ENCODE measurements around the gene N4BP2L1.

DNA sequence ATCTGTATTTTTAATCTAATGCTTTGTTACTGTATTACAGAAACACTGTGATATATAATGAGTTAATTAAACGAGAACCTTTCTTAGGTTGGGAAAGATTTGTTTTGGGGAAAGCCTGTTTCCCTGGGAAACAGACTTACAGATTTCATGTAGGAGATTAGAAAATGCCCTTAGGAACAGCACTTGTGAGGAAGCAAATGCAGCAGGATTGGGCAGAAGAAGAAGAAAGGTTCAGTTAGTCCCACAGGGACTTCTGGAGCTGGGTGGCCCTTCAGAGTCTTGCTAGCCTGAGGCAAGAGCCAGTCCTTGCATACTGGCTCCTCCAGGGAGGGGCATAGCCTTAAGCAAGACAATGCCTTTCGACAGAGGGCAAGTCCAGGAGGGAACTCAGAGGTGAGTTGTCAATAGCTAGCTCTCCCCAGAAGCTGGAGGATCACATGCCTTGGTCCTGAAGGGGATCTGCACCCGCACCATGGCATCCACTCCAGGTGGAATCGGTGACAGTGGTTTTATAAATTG lies 36.8 kb downstream of the N4BP2L1 start:
- no peak for TF ChIP-seq RFX5 (IDR thresholded peaks at IDR 0.05; ENCODE audit: low read length)
- no peak for TF ChIP-seq SMC3 (IDR thresholded peaks at IDR 0.05; ENCODE audit: low read depth, low read length)
- no peak for TF ChIP-seq SIN3A (IDR thresholded peaks at IDR 0.05; ENCODE audit: borderline replicate concordance, low read depth, low read length)
- no peak for TF ChIP-seq GABPA (IDR thresholded peaks at IDR 0.05; ENCODE audit: low read depth)
- TF ChIP-seq, protein P1, sequence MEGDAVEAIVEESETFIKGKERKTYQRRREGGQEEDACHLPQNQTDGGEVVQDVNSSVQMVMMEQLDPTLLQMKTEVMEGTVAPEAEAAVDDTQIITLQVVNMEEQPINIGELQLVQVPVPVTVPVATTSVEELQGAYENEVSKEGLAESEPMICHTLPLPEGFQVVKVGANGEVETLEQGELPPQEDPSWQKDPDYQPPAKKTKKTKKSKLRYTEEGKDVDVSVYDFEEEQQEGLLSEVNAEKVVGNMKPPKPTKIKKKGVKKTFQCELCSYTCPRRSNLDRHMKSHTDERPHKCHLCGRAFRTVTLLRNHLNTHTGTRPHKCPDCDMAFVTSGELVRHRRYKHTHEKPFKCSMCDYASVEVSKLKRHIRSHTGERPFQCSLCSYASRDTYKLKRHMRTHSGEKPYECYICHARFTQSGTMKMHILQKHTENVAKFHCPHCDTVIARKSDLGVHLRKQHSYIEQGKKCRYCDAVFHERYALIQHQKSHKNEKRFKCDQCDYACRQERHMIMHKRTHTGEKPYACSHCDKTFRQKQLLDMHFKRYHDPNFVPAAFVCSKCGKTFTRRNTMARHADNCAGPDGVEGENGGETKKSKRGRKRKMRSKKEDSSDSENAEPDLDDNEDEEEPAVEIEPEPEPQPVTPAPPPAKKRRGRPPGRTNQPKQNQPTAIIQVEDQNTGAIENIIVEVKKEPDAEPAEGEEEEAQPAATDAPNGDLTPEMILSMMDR (IDR thresholded peaks at IDR 0.05) = no peak
- no peak for TF ChIP-seq EP300 (IDR thresholded peaks at IDR 0.05; ENCODE audit: borderline replicate concordance in 1 of 2, low read depth in 1 of 2, low read length in 1 of 2)
- TF ChIP-seq, protein P2, sequence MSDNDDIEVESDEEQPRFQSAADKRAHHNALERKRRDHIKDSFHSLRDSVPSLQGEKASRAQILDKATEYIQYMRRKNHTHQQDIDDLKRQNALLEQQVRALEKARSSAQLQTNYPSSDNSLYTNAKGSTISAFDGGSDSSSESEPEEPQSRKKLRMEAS (IDR thresholded peaks at IDR 0.05; ENCODE audit: low read depth) = no peak
- TF ChIP-seq MEF2A (IDR thresholded peaks at IDR 0.05; ENCODE audit: borderline replicate concordance, low read depth) = no peak
- TF ChIP-seq, protein P3, sequence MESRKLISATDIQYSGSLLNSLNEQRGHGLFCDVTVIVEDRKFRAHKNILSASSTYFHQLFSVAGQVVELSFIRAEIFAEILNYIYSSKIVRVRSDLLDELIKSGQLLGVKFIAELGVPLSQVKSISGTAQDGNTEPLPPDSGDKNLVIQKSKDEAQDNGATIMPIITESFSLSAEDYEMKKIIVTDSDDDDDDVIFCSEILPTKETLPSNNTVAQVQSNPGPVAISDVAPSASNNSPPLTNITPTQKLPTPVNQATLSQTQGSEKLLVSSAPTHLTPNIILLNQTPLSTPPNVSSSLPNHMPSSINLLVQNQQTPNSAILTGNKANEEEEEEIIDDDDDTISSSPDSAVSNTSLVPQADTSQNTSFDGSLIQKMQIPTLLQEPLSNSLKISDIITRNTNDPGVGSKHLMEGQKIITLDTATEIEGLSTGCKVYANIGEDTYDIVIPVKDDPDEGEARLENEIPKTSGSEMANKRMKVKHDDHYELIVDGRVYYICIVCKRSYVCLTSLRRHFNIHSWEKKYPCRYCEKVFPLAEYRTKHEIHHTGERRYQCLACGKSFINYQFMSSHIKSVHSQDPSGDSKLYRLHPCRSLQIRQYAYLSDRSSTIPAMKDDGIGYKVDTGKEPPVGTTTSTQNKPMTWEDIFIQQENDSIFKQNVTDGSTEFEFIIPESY (IDR thresholded peaks at IDR 0.05; ENCODE audit: borderline replicate concordance, low read depth) = no peak
- no peak for TF ChIP-seq JUND (IDR thresholded peaks at IDR 0.05)
- TF ChIP-seq RAD21 (IDR thresholded peaks at IDR 0.05; ENCODE audit: low read length) = no peak
- no peak for TF ChIP-seq YY1 (IDR thresholded peaks at IDR 0.05; ENCODE audit: low read depth)
- TF ChIP-seq EZH2phosphoT487 (IDR thresholded peaks at IDR 0.05; ENCODE audit: borderline replicate concordance, low read depth) = no peak

Data from SK-N-SH (cell line).